Glutamatergic neuron (in vitro differentiated cells): ENCODE data around the gene SON. TPM values are rescaled to one million over a fixed set of nuclear protein-coding genes. Genes with fewer than 3 reads are reported as not detected.

Source experiments
- DNase-seq: peaks from one replicate; pipeline ENCODE4 v3.0.0; 2022
- H3K27ac Mint-ChIP-seq: one replicate; pipeline ENCODE4 v1.8.0; 2020; ENCODE audit warnings: mild to moderate bottlenecking, mixed read lengths, inconsistent platforms; ENCODE audit not compliant: unreplicated experiment
- H3K27me3 Mint-ChIP-seq: one replicate; pipeline ENCODE4 v1.8.0; 2020; ENCODE audit warnings: mild to moderate bottlenecking, moderate library complexity, mixed read lengths, inconsistent platforms; ENCODE audit not compliant: unreplicated experiment
- H3K36me3 Mint-ChIP-seq: one replicate; pipeline ENCODE4 v1.8.0; 2020; ENCODE audit warnings: mild to moderate bottlenecking, mixed read lengths, inconsistent platforms; ENCODE audit not compliant: unreplicated experiment
- H3K4me1 Mint-ChIP-seq: one replicate; pipeline ENCODE4 v1.8.0; 2020; ENCODE audit warnings: mild to moderate bottlenecking, low read depth, mixed read lengths, inconsistent platforms; ENCODE audit not compliant: unreplicated experiment
- H3K4me3 Mint-ChIP-seq: one replicate; pipeline ENCODE4 v1.8.0; 2020; ENCODE audit warnings: mild to moderate bottlenecking, mixed read lengths, inconsistent platforms; ENCODE audit not compliant: unreplicated experiment
- H3K9me3 Mint-ChIP-seq: one replicate; pipeline ENCODE4 v1.8.0; 2020; ENCODE audit warnings: mild to moderate bottlenecking, moderate library complexity, mixed read lengths, inconsistent platforms; ENCODE audit not compliant: unreplicated experiment
- CTCF ChIP-seq: fragments of 200-600 bp; sonication (generic); IDR thresholded peaks from one replicate; pipeline ENCODE4 v1.5.0; 2021; ENCODE audit not compliant: partially characterized antibody, unreplicated experiment
- long read RNA-seq: library from polyadenylated mRNA; unstranded; transcript quantifications from one replicate; pipeline ENCODE4 v2.0.0, GENCODE V29; 2020; ENCODE audit not compliant: unreplicated experiment
- total RNA-seq: library from RNA; stranded (reverse); fragmentation: NEBNext Ultra II Directional; extraction: Animal tissue kit (Norgen Biotek cat#: 25700); gene quantifications from one replicate; pipeline ENCODE4 v1.2.1, GENCODE V29; 2021; ENCODE audit not compliant: unreplicated experiment

The SON gene, protein sequence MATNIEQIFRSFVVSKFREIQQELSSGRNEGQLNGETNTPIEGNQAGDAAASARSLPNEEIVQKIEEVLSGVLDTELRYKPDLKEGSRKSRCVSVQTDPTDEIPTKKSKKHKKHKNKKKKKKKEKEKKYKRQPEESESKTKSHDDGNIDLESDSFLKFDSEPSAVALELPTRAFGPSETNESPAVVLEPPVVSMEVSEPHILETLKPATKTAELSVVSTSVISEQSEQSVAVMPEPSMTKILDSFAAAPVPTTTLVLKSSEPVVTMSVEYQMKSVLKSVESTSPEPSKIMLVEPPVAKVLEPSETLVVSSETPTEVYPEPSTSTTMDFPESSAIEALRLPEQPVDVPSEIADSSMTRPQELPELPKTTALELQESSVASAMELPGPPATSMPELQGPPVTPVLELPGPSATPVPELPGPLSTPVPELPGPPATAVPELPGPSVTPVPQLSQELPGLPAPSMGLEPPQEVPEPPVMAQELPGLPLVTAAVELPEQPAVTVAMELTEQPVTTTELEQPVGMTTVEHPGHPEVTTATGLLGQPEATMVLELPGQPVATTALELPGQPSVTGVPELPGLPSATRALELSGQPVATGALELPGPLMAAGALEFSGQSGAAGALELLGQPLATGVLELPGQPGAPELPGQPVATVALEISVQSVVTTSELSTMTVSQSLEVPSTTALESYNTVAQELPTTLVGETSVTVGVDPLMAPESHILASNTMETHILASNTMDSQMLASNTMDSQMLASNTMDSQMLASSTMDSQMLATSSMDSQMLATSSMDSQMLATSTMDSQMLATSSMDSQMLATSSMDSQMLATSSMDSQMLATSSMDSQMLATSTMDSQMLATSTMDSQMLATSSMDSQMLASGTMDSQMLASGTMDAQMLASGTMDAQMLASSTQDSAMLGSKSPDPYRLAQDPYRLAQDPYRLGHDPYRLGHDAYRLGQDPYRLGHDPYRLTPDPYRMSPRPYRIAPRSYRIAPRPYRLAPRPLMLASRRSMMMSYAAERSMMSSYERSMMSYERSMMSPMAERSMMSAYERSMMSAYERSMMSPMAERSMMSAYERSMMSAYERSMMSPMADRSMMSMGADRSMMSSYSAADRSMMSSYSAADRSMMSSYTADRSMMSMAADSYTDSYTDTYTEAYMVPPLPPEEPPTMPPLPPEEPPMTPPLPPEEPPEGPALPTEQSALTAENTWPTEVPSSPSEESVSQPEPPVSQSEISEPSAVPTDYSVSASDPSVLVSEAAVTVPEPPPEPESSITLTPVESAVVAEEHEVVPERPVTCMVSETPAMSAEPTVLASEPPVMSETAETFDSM (N-terminal part only)
- 289 TPM for total RNA-seq
- long read RNA-seq, partial matches to known transcripts = 105 of 109 reads
- long read RNA-seq, other reads (novel, unspliced or antisense) = 2 of 109 reads

- TF ChIP-seq CTCF = no peak
- H3K27me3 Mint-ChIP-seq = peaks cover 13% of the 10 kb centered on the region
- peaks cover 11% of the 10 kb centered on the region for H3K4me1 Mint-ChIP-seq
- peak within 1 kb of the TSS; percentile 100 for H3K27ac Mint-ChIP-seq
- H3K36me3 Mint-ChIP-seq = no peaks in the 10 kb centered on the region
- DNase-seq = peak; percentile 97
- H3K9me3 Mint-ChIP-seq = peaks cover 15% of the 10 kb centered on the region
- H3K4me3 Mint-ChIP-seq = peak within 1 kb of the TSS; percentile 100
These were observed at the start of gene SON for GRCh38 chr21:33542640-33543504. SON (plus strand) TSS chr21:33543038; CDS start chr21:33543093, 55 bp downstream.

DNA sequence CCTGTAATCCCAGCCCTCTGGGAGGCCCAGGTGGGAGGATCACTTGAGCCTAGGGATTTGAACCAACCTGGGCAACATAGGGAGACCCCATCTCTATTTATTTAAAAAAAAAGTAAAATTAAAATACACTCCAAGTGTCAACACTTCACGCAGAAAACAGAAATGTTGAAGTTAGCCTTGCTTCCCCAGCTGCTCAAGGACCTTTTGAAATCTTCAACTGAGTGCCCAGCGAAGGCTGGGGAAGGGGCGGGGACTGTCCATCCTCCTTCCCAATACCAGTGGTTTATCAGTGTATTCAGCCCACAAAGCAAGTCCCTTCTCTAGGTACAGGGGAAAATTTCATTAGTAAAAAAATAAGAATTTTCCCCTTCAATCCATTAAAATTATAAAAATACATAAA lies 49.1 kb upstream of the SON start:
- Mint-ChIP-seq H3K27me3 (peaks cover 3% of the 10 kb centered on the region), H3K36me3 (peaks cover 5% of the 10 kb centered on the region), H3K9me3 (peaks cover 2% of the 10 kb centered on the region), H3K4me1 (no peaks in the 10 kb centered on the region), H3K27ac (no peak overlapping the region), H3K4me3 (no peak overlapping the region)
- TF ChIP-seq CTCF = no peak
- DNase-seq = no peak

- no peak for DNase-seq
- peaks cover 3% of the 10 kb centered on the region for H3K27me3 Mint-ChIP-seq
These were observed 47.1 kb upstream of the SON start for GRCh38 chr21:33495743-33496142.

More at GRCh38 chr21:33495743-33496142, 47.1 kb upstream of the SON start:
- no peak overlapping the region for H3K4me3 Mint-ChIP-seq
- peaks cover 2% of the 10 kb centered on the region for H3K9me3 Mint-ChIP-seq
- no peak for TF ChIP-seq CTCF
- H3K36me3 Mint-ChIP-seq = peaks cover 5% of the 10 kb centered on the region
- no peak overlapping the region for H3K27ac Mint-ChIP-seq
- H3K4me1 Mint-ChIP-seq = no peaks in the 10 kb centered on the region
